H9 (cell line): Measurements from ENCODE around the gene ZSWIM1. TPM values are rescaled to one million over a fixed set of nuclear protein-coding genes. Genes with fewer than 3 reads are reported as not detected.
A peak's percentile ranks its signal among the peaks of the same experiment; 100 is the strongest.

Experiments used
- DNase-seq: peaks from one replicate; pipeline ENCODE4 v3.0.0-alpha.2; 2017
- H2AFZ ChIP-seq: one replicate; pipeline ENCODE4 v1.6.1; 2013; ENCODE audit warnings: mild to moderate bottlenecking, low read length, control low read depth, moderate library complexity
- H2AK5ac ChIP-seq: 2 replicates; pipeline ENCODE4 v1.6.1; 2013; ENCODE audit warnings: low read length, control low read depth, mixed read lengths; ENCODE audit not compliant: insufficient read length
- H2BK120ac ChIP-seq: one replicate; pipeline ENCODE4 v1.6.1; 2013; ENCODE audit warnings: low read depth, mild to moderate bottlenecking, low read length, control low read depth, inconsistent platforms; ENCODE audit not compliant: poor library complexity, severe bottlenecking
- H2BK12ac ChIP-seq: 2 replicates; pipeline ENCODE4 v1.6.1; 2013; ENCODE audit warnings: low read length, control low read depth, mixed read lengths, low read depth; ENCODE audit not compliant: insufficient read length
- H2BK15ac ChIP-seq: 2 replicates; pipeline ENCODE4 v1.6.1; 2013; ENCODE audit warnings: low read depth, low read length, control low read depth
- H2BK20ac ChIP-seq: one replicate; pipeline ENCODE4 v1.6.1; 2013; ENCODE audit warnings: low read depth, mild to moderate bottlenecking, low read length, control low read depth, inconsistent platforms; ENCODE audit not compliant: poor library complexity, severe bottlenecking
- H2BK5ac ChIP-seq: 2 replicates; pipeline ENCODE4 v1.6.1; 2013; ENCODE audit warnings: low read length, control low read depth, mixed read lengths; ENCODE audit not compliant: insufficient read length
- H3K14ac ChIP-seq: 2 replicates; pipeline ENCODE4 v1.6.1; 2013; ENCODE audit warnings: low read length, control low read depth; ENCODE audit not compliant: insufficient read depth
- H3K18ac ChIP-seq: 2 replicates; pipeline ENCODE4 v1.6.1; 2013; ENCODE audit warnings: low read depth, mild to moderate bottlenecking, mixed read lengths, low read length, control low read depth; ENCODE audit not compliant: insufficient read length
- H3K23ac ChIP-seq: 2 replicates; pipeline ENCODE4 v1.6.1; 2013; ENCODE audit warnings: low read length, control low read depth, mixed read lengths, low read depth; ENCODE audit not compliant: insufficient read length
- H3K23me2 ChIP-seq: 2 replicates; pipeline ENCODE4 v1.6.1; 2013; ENCODE audit warnings: low read depth, mild to moderate bottlenecking, mixed read lengths, low read length, control low read depth; ENCODE audit not compliant: insufficient read length, poor library complexity, severe bottlenecking
- H3K27ac ChIP-seq: 2 replicates; pipeline ENCODE4 v1.5.1; 2013; ENCODE audit warnings: low read length, control low read depth, mixed read lengths, low read depth; ENCODE audit not compliant: insufficient read length
- H3K27me3 ChIP-seq: 2 replicates; pipeline ENCODE4 v1.6.1; 2013; ENCODE audit warnings: low read length, control low read depth, inconsistent platforms; ENCODE audit not compliant: insufficient read depth
- H3K4ac ChIP-seq: 2 replicates; pipeline ENCODE4 v1.6.1; 2013; ENCODE audit warnings: low read depth, mild to moderate bottlenecking, control low read depth, inconsistent platforms, low read length, moderate library complexity
- H3K4me1 ChIP-seq: 2 replicates; pipeline ENCODE4 v1.6.1; 2013; ENCODE audit warnings: low read length, control low read depth, inconsistent platforms; ENCODE audit not compliant: insufficient read depth
- H3K4me2 ChIP-seq: 2 replicates; pipeline ENCODE4 v1.6.1; 2013; ENCODE audit warnings: low read length, control low read depth, mixed read lengths; ENCODE audit not compliant: insufficient read length, insufficient read depth
- H3K56ac ChIP-seq: 2 replicates; pipeline ENCODE4 v1.6.1; 2013; ENCODE audit warnings: low read depth, mild to moderate bottlenecking, mixed read lengths, low read length, control low read depth; ENCODE audit not compliant: insufficient read length
- H3K79me1 ChIP-seq: 2 replicates; pipeline ENCODE4 v1.6.1; 2013; ENCODE audit warnings: low read depth, mild to moderate bottlenecking, moderate library complexity, low read length, control low read depth, inconsistent platforms; ENCODE audit not compliant: insufficient read depth, poor library complexity, severe bottlenecking
- H3K79me2 ChIP-seq: 2 replicates; pipeline ENCODE4 v1.6.1; 2013; ENCODE audit warnings: low read length, control low read depth, inconsistent platforms; ENCODE audit not compliant: insufficient read depth
- H3K9ac ChIP-seq: 2 replicates; pipeline ENCODE4 v1.6.1; 2013; ENCODE audit warnings: low read length, control low read depth, mixed read lengths; ENCODE audit not compliant: insufficient read length; ENCODE audit errors: extremely low read depth
- H3K9me3 ChIP-seq: one replicate; pipeline ENCODE4 v1.6.1; 2013; ENCODE audit warnings: low read depth, low read length, inconsistent platforms; ENCODE audit not compliant: control insufficient read depth
- H3T11ph ChIP-seq: one replicate; pipeline ENCODE4 v1.6.1; 2013; ENCODE audit warnings: mild to moderate bottlenecking, low read length, control low read depth, inconsistent platforms
- H4K20me1 ChIP-seq: one replicate; pipeline ENCODE4 v1.6.1; 2013; ENCODE audit not compliant: control insufficient read depth, insufficient read length, insufficient read depth
- H4K5ac ChIP-seq: 2 replicates; pipeline ENCODE4 v1.6.1; 2013; ENCODE audit warnings: low read depth, mild to moderate bottlenecking, mixed read lengths, low read length, control low read depth; ENCODE audit not compliant: insufficient read length
- H4K8ac ChIP-seq: replicated peaks from 2 replicates; pipeline ENCODE4 v1.6.1; 2013; ENCODE audit warnings: low read length, control low read depth, mixed read lengths, low read depth; ENCODE audit not compliant: insufficient read length
- H4K91ac ChIP-seq: 2 replicates; pipeline ENCODE4 v1.6.1; 2013; ENCODE audit warnings: low read depth, mild to moderate bottlenecking, moderate library complexity, mixed read lengths, low read length, control low read depth; ENCODE audit not compliant: insufficient read length
- H3K27ac Mint-ChIP-seq, 3 experiments: 2 replicates in 2 of 3; 3 replicates in 1 of 3; pipeline ENCODE4 v1.8.0; 2020 to 2021; ENCODE audit warnings: mixed read lengths in 3 of 3, mild to moderate bottlenecking in 1 of 3, moderate library complexity in 1 of 3
- H3K27me3 Mint-ChIP-seq: 2 replicates; pipeline ENCODE4 v1.8.0; 2021; ENCODE audit warnings: low read depth, mild to moderate bottlenecking, moderate library complexity, mixed read lengths
- H3K36me3 Mint-ChIP-seq, 3 experiments: 2 replicates in 2 of 3; 3 replicates in 1 of 3; pipeline ENCODE4 v1.8.0; 2020 to 2021; ENCODE audit warnings: low read depth in 3 of 3, mixed read lengths in 3 of 3; ENCODE audit not compliant: insufficient read depth in 1 of 3
- H3K4me1 Mint-ChIP-seq, 2 experiments: 2 replicates each; pipeline ENCODE4 v1.8.0; 2020; ENCODE audit warnings: mixed read lengths in 2 of 2
- H3K4me3 Mint-ChIP-seq, 2 experiments: 2 replicates in 1 of 2; 3 replicates in 1 of 2; pipeline ENCODE4 v1.8.0; 2020 to 2021; ENCODE audit warnings: mild to moderate bottlenecking in 2 of 2, mixed read lengths in 2 of 2, moderate library complexity in 1 of 2
- H3K9me3 Mint-ChIP-seq, 2 experiments: 2 replicates in 1 of 2; 3 replicates in 1 of 2; pipeline ENCODE4 v1.8.0; 2020; ENCODE audit warnings: mild to moderate bottlenecking in 2 of 2, mixed read lengths in 2 of 2, moderate library complexity in 1 of 2
- WGBS: extraction: QIAGEN DNeasy Blood & Tissue Kit; methylation state at CpG from one replicate; pipeline ENCODE4 v1.1.7; 2013; ENCODE audit warnings: missing lambda C conversion rate, low lambda C conversion rate, mixed read lengths; ENCODE audit not compliant: insufficient read length; ENCODE audit errors: extremely low coverage; 5-methylcytosine and 5-hydroxymethylcytosine counted together
- total RNA-seq: library from RNA; stranded (reverse); gene quantifications from 2 replicates; pipeline ENCODE4 v1.2.1, GENCODE V29; 2021
- TF ChIP-seq, protein P1 (sequence below): fragments of 200-600 bp; sonication (generic); conservative IDR thresholded peaks from 3 replicates; pipeline ENCODE4 v1.8.0; 2021; ENCODE audit warnings: antibody characterized with exemption, mild to moderate bottlenecking

ZSWIM1 gene
- total RNA-seq, 1 experiment from 2014 or later = 13.0 TPM

DNA sequence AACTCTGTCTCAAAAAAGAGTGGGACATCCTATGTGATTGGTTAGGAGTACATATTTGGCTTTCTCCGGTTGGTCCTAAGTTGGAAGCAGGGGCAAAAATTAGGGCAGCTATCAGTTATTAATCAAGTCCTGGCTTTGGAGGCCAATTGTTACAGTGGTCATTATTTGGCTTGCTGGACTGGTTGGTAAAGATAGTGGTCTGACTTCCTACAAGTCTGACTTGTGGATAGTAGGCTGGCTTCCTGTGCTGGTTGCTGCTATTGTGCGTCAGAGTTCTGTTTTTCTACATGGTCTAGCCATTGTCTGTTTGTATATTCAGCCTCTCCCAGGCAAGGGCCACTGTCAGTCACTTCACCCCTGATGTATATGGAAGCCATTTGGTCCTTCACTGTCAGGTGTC is 30.8 kb upstream of the ZSWIM1 start:
- Histone ChIP-seq H4K20me1 (no peaks in the 10 kb centered on the region), H2BK5ac (no peak overlapping the region), H4K5ac (no peak overlapping the region), H3K27me3 (no peaks in the 10 kb centered on the region), H3K9ac (no peak overlapping the region), H3K56ac (no peak overlapping the region), H3T11ph (no peak overlapping the region), H3K23ac (no peak overlapping the region), H3K4me2 (no peak overlapping the region), H2AK5ac (no peak overlapping the region), H4K8ac (no peak overlapping the region), H3K79me2 (no peaks in the 10 kb centered on the region), H2BK20ac (no peak overlapping the region), H2AFZ (no peak overlapping the region), H3K9me3 (no peaks in the 10 kb centered on the region), H3K23me2 (no peaks in the 10 kb centered on the region), H3K4me1 (peaks cover 12% of the 10 kb centered on the region; the same call in 1 of the 2 replicates), H2BK15ac (no peak overlapping the region), H2BK12ac (no peak overlapping the region), H4K91ac (no peak overlapping the region), H2BK120ac (no peak overlapping the region), H3K27ac (no peak overlapping the region), H3K14ac (no peak overlapping the region), H3K79me1 (no peaks in the 10 kb centered on the region), H3K4ac (no peak overlapping the region), H3K18ac (no peak overlapping the region)
- Mint-ChIP-seq H3K4me3 (no peak overlapping the region), H3K36me3 (peaks cover 8 to 44% (median 32%) of the 10 kb centered on the region in 3 experiments; a peak in 6 of 7 replicates), H3K27ac (peak overlapping the region in 1 of 3 experiments; percentile 83; a peak in 2 of 7 replicates), H3K9me3 (no peaks in the 10 kb centered on the region), H3K4me1 (peaks cover 31 to 34% of the 10 kb centered on the region in 2 experiments), H3K27me3 (no peaks in the 10 kb centered on the region)
- no peak for DNase-seq
- TF ChIP-seq, protein P1, sequence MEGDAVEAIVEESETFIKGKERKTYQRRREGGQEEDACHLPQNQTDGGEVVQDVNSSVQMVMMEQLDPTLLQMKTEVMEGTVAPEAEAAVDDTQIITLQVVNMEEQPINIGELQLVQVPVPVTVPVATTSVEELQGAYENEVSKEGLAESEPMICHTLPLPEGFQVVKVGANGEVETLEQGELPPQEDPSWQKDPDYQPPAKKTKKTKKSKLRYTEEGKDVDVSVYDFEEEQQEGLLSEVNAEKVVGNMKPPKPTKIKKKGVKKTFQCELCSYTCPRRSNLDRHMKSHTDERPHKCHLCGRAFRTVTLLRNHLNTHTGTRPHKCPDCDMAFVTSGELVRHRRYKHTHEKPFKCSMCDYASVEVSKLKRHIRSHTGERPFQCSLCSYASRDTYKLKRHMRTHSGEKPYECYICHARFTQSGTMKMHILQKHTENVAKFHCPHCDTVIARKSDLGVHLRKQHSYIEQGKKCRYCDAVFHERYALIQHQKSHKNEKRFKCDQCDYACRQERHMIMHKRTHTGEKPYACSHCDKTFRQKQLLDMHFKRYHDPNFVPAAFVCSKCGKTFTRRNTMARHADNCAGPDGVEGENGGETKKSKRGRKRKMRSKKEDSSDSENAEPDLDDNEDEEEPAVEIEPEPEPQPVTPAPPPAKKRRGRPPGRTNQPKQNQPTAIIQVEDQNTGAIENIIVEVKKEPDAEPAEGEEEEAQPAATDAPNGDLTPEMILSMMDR = no peak
- WGBS = no CpG with 5 or more reads among the region's 2 CpGs
